AG04450 (cell line): ENCODE results near the gene MCM3. TPM values are rescaled to one million over a fixed set of nuclear protein-coding genes. Genes with fewer than 3 reads are reported as not detected.

Experiments
- CTCF ChIA-PET: fragments of 300-600, 350-600 bp; formaldehyde crosslinking; extraction: SDS; loops from one replicate; lab custom pipeline; 2022; ENCODE audit warnings: antibody characterized with exemption, inconsistent platforms; lab: Charles Lee
- POLR2A ChIA-PET: fragments of 350-600 bp; formaldehyde crosslinking; extraction: SDS; loops from one replicate; lab custom pipeline; 2021; ENCODE audit warnings: antibody characterized with exemption, inconsistent platforms; lab: Yijun Ruan, JAX
- DNase-seq: peaks from one replicate; pipeline ENCODE4 v3.0.0-alpha.2; 2011; ENCODE audit warnings: low read depth, low spot score
- H3K27ac ChIP-seq: one replicate; pipeline ENCODE4 v1.5.1; 2012; ENCODE audit warnings: low read depth, low read length, control low read depth
- H3K27me3 ChIP-seq: one replicate; pipeline ENCODE4 v1.6.0; 2012; ENCODE audit warnings: low read length; ENCODE audit not compliant: control insufficient read depth, insufficient read depth
- H3K4me3 ChIP-seq: 2 replicates; pipeline ENCODE4 v1.5.1; 2011; ENCODE audit warnings: mild to moderate bottlenecking, low read depth, low read length, control low read depth
- H3K9me3 ChIP-seq: 2 replicates; pipeline ENCODE4 v1.5.1; 2012; ENCODE audit warnings: low read length; ENCODE audit not compliant: control insufficient read depth, insufficient read depth
- polyA plus RNA-seq: library from polyadenylated mRNA; depleted of rRNA; stranded (reverse); fragments of >200 nt; gene quantifications from 2 replicates; pipeline ENCODE4 v1.2.3, GENCODE V29; 2011
- TF ChIP-seq, protein P1 (sequence below): IDR thresholded peaks from 2 replicates; pipeline ENCODE4 v1.5.1; 2011; ENCODE audit warnings: low read depth, low read length, control low read depth, inconsistent platforms

MCM3 gene
- polyA plus RNA-seq, 1 experiment = 33.6 TPM

DNA sequence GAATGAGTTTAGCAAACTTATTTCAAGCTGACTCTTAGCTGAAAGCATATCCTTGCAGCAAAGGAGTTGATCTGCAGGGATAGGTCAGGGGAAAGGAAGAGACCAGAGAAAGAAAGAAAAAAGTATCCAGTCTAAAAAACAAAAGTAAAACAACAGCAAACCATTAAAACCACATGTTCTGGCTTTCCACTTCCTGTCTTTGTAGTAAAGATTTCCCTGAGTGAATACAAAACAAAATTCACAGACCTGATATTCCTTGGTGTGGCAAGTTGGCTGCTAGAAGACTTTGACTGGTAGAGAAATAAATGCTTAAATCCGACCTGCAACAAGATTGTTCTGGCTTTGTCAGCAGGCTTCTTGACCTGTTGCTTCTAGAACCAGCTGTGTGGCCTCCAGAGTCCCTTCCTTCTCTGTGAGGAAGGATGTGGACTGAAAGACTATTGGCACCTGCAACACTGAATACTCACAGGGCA, 23.4 kb upstream of the MCM3 start:
- TF ChIP-seq, protein P1, sequence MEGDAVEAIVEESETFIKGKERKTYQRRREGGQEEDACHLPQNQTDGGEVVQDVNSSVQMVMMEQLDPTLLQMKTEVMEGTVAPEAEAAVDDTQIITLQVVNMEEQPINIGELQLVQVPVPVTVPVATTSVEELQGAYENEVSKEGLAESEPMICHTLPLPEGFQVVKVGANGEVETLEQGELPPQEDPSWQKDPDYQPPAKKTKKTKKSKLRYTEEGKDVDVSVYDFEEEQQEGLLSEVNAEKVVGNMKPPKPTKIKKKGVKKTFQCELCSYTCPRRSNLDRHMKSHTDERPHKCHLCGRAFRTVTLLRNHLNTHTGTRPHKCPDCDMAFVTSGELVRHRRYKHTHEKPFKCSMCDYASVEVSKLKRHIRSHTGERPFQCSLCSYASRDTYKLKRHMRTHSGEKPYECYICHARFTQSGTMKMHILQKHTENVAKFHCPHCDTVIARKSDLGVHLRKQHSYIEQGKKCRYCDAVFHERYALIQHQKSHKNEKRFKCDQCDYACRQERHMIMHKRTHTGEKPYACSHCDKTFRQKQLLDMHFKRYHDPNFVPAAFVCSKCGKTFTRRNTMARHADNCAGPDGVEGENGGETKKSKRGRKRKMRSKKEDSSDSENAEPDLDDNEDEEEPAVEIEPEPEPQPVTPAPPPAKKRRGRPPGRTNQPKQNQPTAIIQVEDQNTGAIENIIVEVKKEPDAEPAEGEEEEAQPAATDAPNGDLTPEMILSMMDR = no peak
- ChIA-PET CTCF (interaction anchor here (1.7 kb wide), 1 partner anchor 23 kb away, joined by 5 read pairs; no protein-coding TSS in a partner anchor), POLR2A (interaction anchor here (0.6 to 0.8 kb wide), 3 partner anchors 13 to 100 kb away, joined by 5 to 9 read pairs (median 5); no protein-coding TSS in a partner anchor)
- Histone ChIP-seq H3K27me3 (no peaks in the 10 kb centered on the region), H3K27ac (no peak overlapping the region), H3K9me3 (no peaks in the 10 kb centered on the region; the same call in 1 of the 2 replicates), H3K4me3 (no peak overlapping the region)
- no peak for DNase-seq

DNA sequence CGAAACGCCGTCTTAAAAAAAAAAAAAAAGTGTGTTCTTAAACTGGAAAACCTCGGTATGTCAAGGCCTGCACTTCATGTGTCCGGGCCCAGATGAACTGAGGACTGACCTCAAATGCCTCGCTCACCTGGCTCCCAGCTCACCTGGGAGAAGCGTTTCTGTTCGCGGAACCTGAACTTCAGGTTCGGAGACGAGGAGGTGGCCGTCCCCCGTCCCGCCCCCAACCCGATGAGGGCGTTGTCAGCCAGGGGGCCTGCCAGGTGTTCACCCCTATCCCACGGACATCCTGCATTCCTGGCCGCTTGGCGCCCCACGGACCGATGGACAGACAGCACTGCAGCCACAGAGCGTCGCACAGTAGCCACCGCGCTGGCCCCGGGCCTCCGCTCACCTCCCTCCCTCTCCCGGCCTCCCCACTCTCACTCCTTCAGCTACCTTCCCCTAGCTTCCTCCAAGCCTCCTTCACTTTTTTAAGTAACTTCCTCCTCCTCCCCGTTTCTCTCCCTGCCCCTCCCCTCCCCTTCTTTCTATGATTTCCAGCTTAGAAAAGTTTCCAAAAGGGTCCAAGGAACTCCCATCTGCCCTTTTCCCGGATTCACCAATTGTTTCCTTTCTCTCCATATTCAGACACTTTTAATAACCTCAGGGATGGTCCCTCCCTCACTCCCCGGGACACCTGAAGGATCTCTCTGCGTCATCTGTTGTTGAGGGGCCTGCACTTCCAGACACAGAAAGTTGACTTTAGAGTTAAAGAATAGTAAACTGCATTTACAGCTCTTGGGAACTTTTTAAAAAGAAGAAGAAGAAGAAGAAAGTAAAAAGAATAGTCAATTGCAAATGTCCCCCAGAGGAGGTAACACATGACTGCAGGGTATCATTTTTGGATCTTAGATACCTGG, 22.7 kb upstream of the MCM3 start:
- POLR2A ChIA-PET = interaction anchor here (0.6 to 0.8 kb wide), 3 partner anchors 12 to 100 kb away, joined by 5 to 9 read pairs (median 5); no protein-coding TSS in a partner anchor
- no peak overlapping the region for H3K4me3 ChIP-seq
- H3K9me3 ChIP-seq = no peaks in the 10 kb centered on the region; the same call in 1 of the 2 replicates
- TF ChIP-seq, protein P1 = no peak
- H3K27ac ChIP-seq = no peak overlapping the region
- CTCF ChIA-PET = interaction anchor here (1.7 kb wide), 1 partner anchor 22 kb away, joined by 5 read pairs; no protein-coding TSS in a partner anchor
- no peaks in the 10 kb centered on the region for H3K27me3 ChIP-seq
- no peak for DNase-seq

DNA sequence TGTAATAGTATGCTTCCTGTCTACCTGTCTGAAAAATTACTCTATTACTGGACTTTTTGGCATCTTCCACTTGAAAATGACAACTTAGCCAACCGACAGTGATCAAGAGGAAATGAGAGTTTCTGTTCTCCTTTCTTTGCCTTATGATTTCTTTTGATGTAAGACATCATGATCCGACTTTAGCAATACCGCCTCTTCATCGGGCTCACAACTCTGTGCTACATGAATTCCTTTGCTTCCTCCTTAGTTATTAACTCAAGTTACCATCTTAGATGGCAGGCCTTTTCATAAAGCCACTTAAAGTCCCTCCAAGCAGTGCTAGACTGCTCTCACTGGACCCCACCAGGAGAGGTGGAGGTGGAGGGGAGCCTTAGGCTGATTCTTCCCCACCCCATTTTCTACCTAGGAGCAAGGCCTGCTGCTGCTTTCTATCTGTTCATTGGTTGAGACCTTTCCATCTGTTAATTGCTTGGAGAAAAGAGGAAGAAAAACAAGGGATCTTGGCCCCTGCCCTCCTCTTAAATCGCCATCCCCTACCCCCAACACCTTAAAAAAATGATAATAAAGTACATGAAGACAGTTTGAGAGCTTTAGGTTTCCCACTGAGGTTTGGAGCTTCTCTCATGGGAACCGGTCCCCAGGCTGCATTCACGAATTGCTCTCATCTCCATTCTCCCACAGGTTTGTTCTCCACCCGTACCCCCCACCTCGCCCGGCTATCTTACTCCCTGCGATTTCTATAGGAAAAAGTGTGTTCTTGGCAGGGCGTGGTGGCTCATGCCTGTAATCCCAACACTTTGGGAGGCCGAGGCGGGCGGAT, 21.6 kb upstream of the MCM3 start:
- ChIA-PET CTCF (no interaction called here), POLR2A (no interaction called here)
- TF ChIP-seq, protein P1 = no peak
- H3K9me3 ChIP-seq = no peaks in the 10 kb centered on the region; the same call in 1 of the 2 replicates
- no peak for DNase-seq
- no peak overlapping the region for H3K27ac ChIP-seq
- no peaks in the 10 kb centered on the region for H3K27me3 ChIP-seq
- no peak overlapping the region for H3K4me3 ChIP-seq

DNA sequence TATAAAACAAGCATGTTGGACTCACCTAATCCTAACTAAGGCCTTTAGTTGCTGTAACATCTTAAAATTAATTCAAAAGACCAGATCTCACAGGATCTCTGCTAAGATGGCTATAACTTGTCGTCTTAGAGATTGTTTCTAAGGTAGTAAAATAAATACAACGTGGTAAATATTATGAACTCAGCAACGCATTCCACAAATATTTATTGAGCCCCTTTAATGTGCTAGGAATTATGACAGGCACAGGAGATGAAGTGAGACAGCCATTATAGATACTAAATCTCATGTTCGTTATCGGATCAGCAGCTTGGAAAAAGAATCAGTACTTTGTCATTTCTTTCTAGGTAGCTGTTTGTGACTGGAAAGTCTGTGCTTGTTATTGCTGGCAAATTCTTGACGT, 20.9 kb upstream of the MCM3 start:
- Histone ChIP-seq H3K27me3 (no peaks in the 10 kb centered on the region), H3K9me3 (no peaks in the 10 kb centered on the region; the same call in 1 of the 2 replicates), H3K27ac (no peak overlapping the region), H3K4me3 (no peak overlapping the region)
- TF ChIP-seq, protein P1 = no peak
- no peak for DNase-seq
- POLR2A ChIA-PET = no interaction called here
- CTCF ChIA-PET = interaction anchor here (1.2 kb wide), 1 partner anchor 95 kb away, joined by 3 read pairs; no protein-coding TSS in a partner anchor
